HepG2 (cell line): ENCODE results near the gene QRICH2. TPM values are rescaled to one million over a fixed set of nuclear protein-coding genes. Genes with fewer than 3 reads are reported as not detected.

Experiments used
- ATAC-seq: fragments of 200-7000 bp; cut with Tn5 transposase; 3 replicates; pipeline ENCODE4 v1.9.1; 2020; ENCODE audit warnings: mild to moderate bottlenecking, moderate library complexity
- BruUV-seq: library from RNA; stranded (reverse); fragments of 400-500 nt; replicated peaks from 2 replicates; lab custom pipeline; 2021; lab: Mats Ljungman, UMichigan
- CTCF ChIA-PET: fragments of 300-600 bp; formaldehyde crosslinking; extraction: SDS; loops from one replicate; lab custom pipeline; 2021; ENCODE audit warnings: low total read pairs, inconsistent platforms, low intra/inter-chr PET ratio; lab: Yijun Ruan, JAX
- POLR2A ChIA-PET: fragments of 350-600 bp; sonication (Branson Sonifier 250); formaldehyde crosslinking; loops from one replicate; lab custom pipeline; 2020; ENCODE audit warnings: antibody characterized with exemption, inconsistent platforms; lab: Yijun Ruan, JAX
- DNase-seq: peaks from one replicate; pipeline ENCODE4 v3.0.0-alpha.2; 2015; ENCODE audit warnings: low spot score
- FAIRE-seq: peaks from 3 replicates; lab custom pipeline; 2011; peaks lifted over from hg19 to GRCh38; lab: Jason Lieb, UNC
- H2AFZ ChIP-seq: one replicate; pipeline ENCODE4 v1.6.1; 2011; ENCODE audit warnings: low read length, inconsistent platforms
- H3K27ac ChIP-seq: fragments of 300-600 bp; 3 replicates; pipeline ENCODE4 v1.8.0; 2011; ENCODE audit warnings: mixed run types, mild to moderate bottlenecking, mixed read lengths, low read length, inconsistent platforms; ENCODE audit not compliant: insufficient read depth; ENCODE audit errors: extremely low read length
- H3K27me3 ChIP-seq, 2 experiments: fragments of 200-600 bp in 1 of 2; 2 replicates in 1 of 2; 3 replicates in 1 of 2; pipeline versions ENCODE4 v1.6.0 to v1.8.0; 2011; ENCODE audit warnings: low read length in 2 of 2, mild to moderate bottlenecking in 2 of 2, moderate library complexity in 2 of 2, inconsistent platforms in 1 of 2; ENCODE audit not compliant: insufficient read depth in 2 of 2, control insufficient read depth in 1 of 2
- H3K36me3 ChIP-seq, 2 experiments: fragments of 200-600 bp in 1 of 2; replicated peaks in 1 of 2; 2 replicates in 1 of 2; 3 replicates in 1 of 2; pipeline versions ENCODE4 v1.5.1 to v1.8.0; 2011; ENCODE audit warnings: low read length in 2 of 2, inconsistent platforms in 1 of 2; ENCODE audit not compliant: insufficient read depth in 2 of 2, control insufficient read depth in 1 of 2
- H3K4me1 ChIP-seq: 2 replicates; pipeline ENCODE4 v1.5.1; 2012; ENCODE audit warnings: low read length, inconsistent platforms; ENCODE audit not compliant: insufficient read depth
- H3K4me2 ChIP-seq: 2 replicates; pipeline ENCODE4 v1.6.0; 2011; ENCODE audit warnings: low read depth, low read length, inconsistent platforms
- H3K4me3 ChIP-seq, 3 experiments: fragments of 200-600 bp in 1 of 3; sonication (generic), shearing (Covaris generic) in 1 of 3; replicated peaks in 1 of 3; 2 replicates each; pipeline ENCODE4 v1.5.1; 2011 to 2016; ENCODE audit warnings: low read length in 3 of 3, inconsistent platforms in 2 of 3, low read depth in 2 of 3, mild to moderate bottlenecking in 2 of 3, control low read depth in 1 of 3, mixed read lengths in 1 of 3; ENCODE audit not compliant: insufficient read depth in 1 of 3
- H3K79me2 ChIP-seq: one replicate; pipeline ENCODE4 v1.6.1; 2011; ENCODE audit warnings: low read length, inconsistent platforms; ENCODE audit not compliant: insufficient read depth
- H3K9ac ChIP-seq: 2 replicates; pipeline ENCODE4 v1.6.0; 2011; ENCODE audit warnings: mild to moderate bottlenecking, low read depth, low read length, inconsistent platforms; ENCODE audit not compliant: insufficient read depth
- H3K9me3 ChIP-seq: 2 replicates; pipeline ENCODE4 v1.5.1; 2012; ENCODE audit warnings: mild to moderate bottlenecking, low read length
- H4K20me1 ChIP-seq: 2 replicates; pipeline ENCODE4 v1.6.0; 2011; ENCODE audit warnings: inconsistent platforms, mild to moderate bottlenecking, low read length, moderate library complexity; ENCODE audit not compliant: insufficient read depth
- ATF1 ChIP-seq: IDR thresholded peaks from 2 replicates; pipeline ENCODE4 v1.6.1; 2016; ENCODE audit warnings: mild to moderate bottlenecking, control low read depth
- HES4 ChIP-seq: sonication (generic); formaldehyde crosslinking; IDR thresholded peaks from 2 replicates; pipeline ENCODE4 v1.9.0; 2021; ENCODE audit warnings: mild to moderate bottlenecking, missing genetic modification reagents, borderline replicate concordance
- HNF4A ChIP-seq: sonication (generic); formaldehyde crosslinking; IDR thresholded peaks from 2 replicates; pipeline ENCODE4 v1.4.0; 2020; ENCODE audit warnings: missing genetic modification reagents
- KLF6 ChIP-seq: IDR thresholded peaks from 2 replicates; pipeline ENCODE4 v1.8.0; 2016; ENCODE audit warnings: missing biosample characterization, missing genetic modification reagents
- NCOA2 ChIP-seq: sonication (generic); formaldehyde crosslinking; IDR thresholded peaks from 2 replicates; pipeline ENCODE4 v1.8.0; 2022; ENCODE audit warnings: inconsistent platforms
- RERE ChIP-seq: IDR thresholded peaks from 2 replicates; pipeline ENCODE4 v1.6.1; 2016; ENCODE audit warnings: low read depth, missing genetic modification reagents, missing compliant biosample characterization
- SMAD3 ChIP-seq: sonication (generic); formaldehyde crosslinking; IDR thresholded peaks from 2 replicates; pipeline ENCODE4 v1.4.0; 2020; ENCODE audit warnings: missing genetic modification reagents
- ZBTB38 ChIP-seq: sonication (generic); formaldehyde crosslinking; IDR thresholded peaks from 2 replicates; pipeline ENCODE4 v1.5.1; 2020; ENCODE audit warnings: mild to moderate bottlenecking, missing genetic modification reagents
- ZNF687 ChIP-seq: sonication (generic); formaldehyde crosslinking; IDR thresholded peaks from 2 replicates; pipeline ENCODE4 v1.5.1; 2020; ENCODE audit warnings: mild to moderate bottlenecking, missing genetic modification reagents, moderate library complexity
- ZNF7 ChIP-seq: IDR thresholded peaks from 2 replicates; pipeline ENCODE4 v1.6.1; 2016; ENCODE audit warnings: missing biosample characterization, missing genetic modification reagents
- ZNF772 ChIP-seq: sonication (generic); formaldehyde crosslinking; IDR thresholded peaks from 2 replicates; pipeline ENCODE4 v1.5.0; 2020; ENCODE audit warnings: mild to moderate bottlenecking, missing genetic modification reagents
- ZNF879 ChIP-seq: sonication (generic); formaldehyde crosslinking; IDR thresholded peaks from 2 replicates; pipeline ENCODE4 v1.8.1; 2023; ENCODE audit warnings: missing genetic modification reagents
- WGBS: methylation state at CpG from one replicate; pipeline ENCODE4 v1.1.6; 2017; ENCODE audit warnings: low lambda C conversion rate; 5-methylcytosine and 5-hydroxymethylcytosine counted together
- in situ Hi-C: cut with HindIII; loops from 2 replicates; pipeline ENCODE4 v1.10.0; 2017; ENCODE audit warnings: low pct_unique_long_range_greater_than_20kb; ENCODE audit not compliant: extremely low pct_ligation_motif_present
- intact Hi-C: fragments of 100-400 bp; cut with micrococcal nuclease; formaldehyde crosslinking; loops from one replicate; pipeline ENCODE4 v1.10.0; 2022; ENCODE audit not compliant: unreplicated experiment
- polyA plus RNA-seq, 8 experiments: library from polyadenylated mRNA; depleted of rRNA in 3 of 8; stranded (reverse) in 7 of 8; unstranded in 1 of 8; fragments of >200 nt; fragmentation: Illumina TruSeq in 4 of 8; extraction: Trizol in 4 of 8; gene quantifications; 2 replicates each; pipeline versions ENCODE4 v1.2.1 to v1.2.3, GENCODE V29; 2011 to 2016; ENCODE audit warnings: low read depth in 4 of 8, missing spikeins in 1 of 8, mixed read lengths in 1 of 8; ENCODE audit not compliant: insufficient read depth in 1 of 8
- total RNA-seq, 5 experiments: library from RNA; depleted of rRNA; stranded (reverse); fragments of >200 nt; fragmentation: Illumina TruSeq; extraction: Trizol; gene quantifications; 2 replicates each; pipeline ENCODE4 v1.2.3, GENCODE V29; 2016; ENCODE audit warnings: low read depth in 1 of 5

QRICH2 gene
- total and polyA plus RNA-seq, 2 of the 13 experiments (the other 11 are each of a cell fraction or from before 2014, with no cell fraction given) = 3.7 to 5.7 TPM

- no TSS peak for BruUV-seq
- in situ Hi-C loops = no loop called here
- CTCF ChIA-PET = no interaction called here
Observed at GRCh38 chr17:76327696-76328095, 19.6 kb upstream of the QRICH2 start.

More at GRCh38 chr17:76327696-76328095, 19.6 kb upstream of the QRICH2 start:
- intact Hi-C loops = no loop called here
- no peak for DNase-seq
- no peak overlapping the region for H3K4me2 ChIP-seq
- TF ChIP-seq ZNF879 (CRISPR knock-in tag) (no peak), ZBTB38 (CRISPR knock-in tag) (no peak), ZNF687 (CRISPR knock-in tag) (no peak), NCOA2 (CRISPR knock-in tag) (no peak), ZNF7 (CRISPR knock-in tag) (no peak), SMAD3 (CRISPR knock-in tag) (no peak), ATF1 (CRISPR knock-in tag) (no peak), KLF6 (CRISPR knock-in tag) (no peak), HES4 (CRISPR knock-in tag) (no peak), RERE (CRISPR knock-in tag) (no peak), ZNF772 (CRISPR knock-in tag) (no peak), HNF4A (CRISPR knock-in tag) (no peak)
- no peak overlapping the region for H3K27ac ChIP-seq
- H3K36me3 ChIP-seq = peaks cover 35 to 90% of the 10 kb centered on the region in 2 experiments
- ATAC-seq = no peak
- FAIRE-seq = no peak
- no peak overlapping the region for H2AFZ ChIP-seq
- H3K27me3 ChIP-seq = no peaks in the 10 kb centered on the region
- peaks cover 6% of the 10 kb centered on the region; the same call in 1 of the 2 replicates for H4K20me1 ChIP-seq
- no peak overlapping the region for H3K9ac ChIP-seq
- POLR2A ChIA-PET = interaction anchor here (1.0 to 1.2 kb wide), 2 partner anchors 10 to 55 kb away, joined by 3 to 4 read pairs; no protein-coding TSS in a partner anchor
- H3K4me3 ChIP-seq = no peak overlapping the region
- peaks cover 10% of the 10 kb centered on the region for H3K79me2 ChIP-seq
- H3K9me3 ChIP-seq = no peaks in the 10 kb centered on the region
- H3K4me1 ChIP-seq = no peaks in the 10 kb centered on the region
- WGBS = 96% methylated on average over 6 of the region's 6 CpGs
